ENCODE measurements around the gene NFASC.

NFASC gene

DNA sequence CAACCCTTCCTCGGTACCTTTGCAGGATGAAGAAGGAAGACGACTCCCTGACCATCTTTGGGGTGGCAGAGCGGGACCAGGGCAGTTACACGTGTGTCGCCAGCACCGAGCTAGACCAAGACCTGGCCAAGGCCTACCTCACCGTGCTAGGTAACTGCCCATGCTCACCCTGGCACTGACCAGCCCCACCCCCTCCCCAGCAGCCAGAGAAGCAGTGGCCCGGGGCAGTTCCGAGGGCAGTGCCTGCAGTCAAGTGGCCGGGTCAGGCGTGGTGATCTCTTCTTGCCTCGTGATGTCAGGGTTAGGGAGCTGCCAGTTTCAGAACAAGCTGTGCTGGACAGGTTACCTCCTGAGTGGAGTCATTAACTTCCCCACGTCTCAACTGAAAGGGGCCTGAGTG is 106.0 kb downstream of the NFASC start:
- H3K27ac ChIP-seq (ENCODE audit: insufficient read depth in 1 of 2, low read depth in 1 of 2, low read length in 2 of 2, poor library complexity in 1 of 2, severe bottlenecking in 2 of 2): no peak overlapping the region
- H3K27me3 ChIP-seq (replicated peaks in 2 of 5; ENCODE audit: control insufficient read depth in 4 of 5, insufficient read depth in 5 of 5, low read length in 4 of 5): no peaks in the 10 kb centered on the region
- 96% methylated on average over 11 of the region's 13 CpGs for WGBS (ENCODE audit: insufficient coverage)
- no peaks in the 10 kb centered on the region for H3K9me3 ChIP-seq (ENCODE audit: control extremely low read depth in 1 of 5, control insufficient read depth in 4 of 5, insufficient read depth in 2 of 5, low read depth in 1 of 5, low read length in 4 of 5)
- ChIA-PET CTCF (interaction anchor here (0.7 to 11.1 kb wide), 15 partner anchors 11 to 283 kb away, joined by 3 to 149 read pairs (median 5); no protein-coding TSS in a partner anchor), POLR2A (no interaction called here)
- peaks cover 3 to 51% (median 40%) of the 10 kb centered on the region in 4 experiments for H3K4me1 ChIP-seq (ENCODE audit: control extremely low read depth in 1 of 4, control insufficient read depth in 4 of 4, insufficient read depth in 4 of 4, low read length in 3 of 4)
- no peak overlapping the region for H3K4me3 ChIP-seq (ENCODE audit: control insufficient read depth in 1 of 7, extremely low read depth in 1 of 7, insufficient read depth in 4 of 7, low read depth in 2 of 7, low read length in 6 of 7)
- peak in 1 of 3 donors; percentile 12 for DNase-seq
- H3K36me3 ChIP-seq (ENCODE audit: control insufficient read depth in 4 of 4, insufficient read depth in 4 of 4, low read length in 3 of 4): no peaks in the 10 kb centered on the region

DNA sequence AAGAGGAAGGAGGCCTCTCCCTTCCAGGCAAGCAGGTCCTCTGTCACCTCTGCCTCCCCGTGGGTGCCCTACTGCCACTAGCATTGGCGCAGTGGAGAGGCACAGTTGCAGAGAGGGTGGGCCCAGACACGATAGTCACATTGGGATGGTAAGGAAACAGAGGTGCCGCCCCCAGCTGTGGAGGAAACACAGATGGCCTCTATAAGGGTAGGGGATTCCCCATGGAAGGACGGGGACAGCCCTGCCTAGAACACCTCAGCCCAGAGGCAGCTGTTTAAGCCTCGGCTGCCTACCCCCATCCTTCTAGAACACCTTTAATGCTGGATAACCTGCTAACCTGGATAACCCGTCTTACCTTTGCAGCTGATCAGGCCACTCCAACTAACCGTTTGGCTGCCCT is 106.7 kb downstream of the NFASC start:
- Histone ChIP-seq H3K9me3 (ENCODE audit: control extremely low read depth in 1 of 5, control insufficient read depth in 4 of 5, insufficient read depth in 2 of 5, low read depth in 1 of 5, low read length in 4 of 5) (no peaks in the 10 kb centered on the region), H3K27me3 (replicated peaks in 2 of 5; ENCODE audit: control insufficient read depth in 4 of 5, insufficient read depth in 5 of 5, low read length in 4 of 5) (no peaks in the 10 kb centered on the region), H3K4me1 (ENCODE audit: control extremely low read depth in 1 of 4, control insufficient read depth in 4 of 4, insufficient read depth in 4 of 4, low read length in 3 of 4) (peaks cover 6 to 51% (median 41%) of the 10 kb centered on the region in 4 experiments), H3K36me3 (ENCODE audit: control insufficient read depth in 4 of 4, insufficient read depth in 4 of 4, low read length in 3 of 4) (no peaks in the 10 kb centered on the region), H3K27ac (ENCODE audit: insufficient read depth in 1 of 2, low read depth in 1 of 2, low read length in 2 of 2, poor library complexity in 1 of 2, severe bottlenecking in 2 of 2) (no peak overlapping the region), H3K4me3 (ENCODE audit: control insufficient read depth in 1 of 7, extremely low read depth in 1 of 7, insufficient read depth in 4 of 7, low read depth in 2 of 7, low read length in 6 of 7) (no peak overlapping the region)
- CTCF ChIA-PET: interaction anchor here (0.7 to 11.1 kb wide), 12 partner anchors 12 to 282 kb away, joined by 3 to 149 read pairs (median 5); no protein-coding TSS in a partner anchor
- POLR2A ChIA-PET: no interaction called here
- DNase-seq: peak in 2 of 3 donors; percentile 81 to 84
- 44% methylated on average over 5 of the region's 8 CpGs for WGBS (ENCODE audit: insufficient coverage)

DNA sequence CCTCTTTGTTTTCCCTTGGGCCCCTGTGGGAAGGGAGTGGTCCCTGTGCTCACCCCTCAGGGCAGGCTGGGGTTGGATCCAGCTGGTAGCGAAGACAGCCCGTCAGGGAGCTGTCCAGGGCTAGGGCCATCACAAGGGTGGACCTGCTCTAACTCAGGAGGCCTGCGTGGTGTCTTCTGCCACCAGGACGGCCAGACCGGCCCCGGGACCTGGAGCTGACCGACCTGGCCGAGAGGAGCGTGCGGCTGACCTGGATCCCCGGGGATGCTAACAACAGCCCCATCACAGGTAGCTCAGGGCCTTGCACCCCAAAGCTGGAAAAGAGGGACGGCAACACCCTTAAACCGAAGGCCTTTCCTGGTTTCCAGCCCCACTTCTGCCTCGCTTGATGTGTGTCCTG is 108.1 kb downstream of the NFASC start:
- no peaks in the 10 kb centered on the region for H3K27me3 ChIP-seq (replicated peaks in 2 of 5; ENCODE audit: control insufficient read depth in 4 of 5, insufficient read depth in 5 of 5, low read length in 4 of 5)
- CTCF ChIA-PET: interaction anchor here (1.5 to 11.1 kb wide), 3 partner anchors 10 to 83 kb away, joined by 4 to 149 read pairs (median 13); no protein-coding TSS in a partner anchor

DNA sequence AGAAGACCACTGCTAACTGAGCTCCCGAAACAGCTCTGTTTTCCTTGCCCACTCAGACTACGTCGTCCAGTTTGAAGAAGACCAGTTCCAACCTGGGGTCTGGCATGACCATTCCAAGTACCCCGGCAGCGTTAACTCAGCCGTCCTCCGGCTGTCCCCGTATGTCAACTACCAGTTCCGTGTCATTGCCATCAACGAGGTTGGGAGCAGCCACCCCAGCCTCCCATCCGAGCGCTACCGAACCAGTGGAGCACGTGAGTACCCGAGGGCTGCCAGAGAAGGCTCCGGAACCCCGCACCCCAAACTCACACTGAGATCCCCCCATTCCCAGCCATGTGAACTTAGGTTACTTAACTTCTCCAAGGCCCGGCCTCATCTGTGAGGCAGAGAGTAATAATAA is 108.6 kb downstream of the NFASC start:
- no peak for DNase-seq
- Histone ChIP-seq H3K4me3 (ENCODE audit: control insufficient read depth in 1 of 7, extremely low read depth in 1 of 7, insufficient read depth in 4 of 7, low read depth in 2 of 7, low read length in 6 of 7) (no peak overlapping the region), H3K36me3 (ENCODE audit: control insufficient read depth in 4 of 4, insufficient read depth in 4 of 4, low read length in 3 of 4) (no peaks in the 10 kb centered on the region), H3K4me1 (ENCODE audit: control extremely low read depth in 1 of 4, control insufficient read depth in 4 of 4, insufficient read depth in 4 of 4, low read length in 3 of 4) (peaks cover 6 to 62% (median 55%) of the 10 kb centered on the region in 4 experiments), H3K27ac (ENCODE audit: insufficient read depth in 1 of 2, low read depth in 1 of 2, low read length in 2 of 2, poor library complexity in 1 of 2, severe bottlenecking in 2 of 2) (no peak overlapping the region), H3K27me3 (replicated peaks in 2 of 5; ENCODE audit: control insufficient read depth in 4 of 5, insufficient read depth in 5 of 5, low read length in 4 of 5) (no peaks in the 10 kb centered on the region), H3K9me3 (ENCODE audit: control extremely low read depth in 1 of 5, control insufficient read depth in 4 of 5, insufficient read depth in 2 of 5, low read depth in 1 of 5, low read length in 4 of 5) (no peaks in the 10 kb centered on the region)
- POLR2A ChIA-PET: no interaction called here
- WGBS (ENCODE audit: insufficient coverage): 98% methylated on average over 17 of the region's 18 CpGs
- CTCF ChIA-PET: interaction anchor here (0.8 to 11.1 kb wide), 4 partner anchors 9 to 93 kb away, joined by 4 to 149 read pairs (median 9); no protein-coding TSS in a partner anchor

More for the DNA sequence above, 108.1 kb downstream of the NFASC start:
- Histone ChIP-seq H3K27ac (ENCODE audit: insufficient read depth in 1 of 2, low read depth in 1 of 2, low read length in 2 of 2, poor library complexity in 1 of 2, severe bottlenecking in 2 of 2) (no peak overlapping the region), H3K9me3 (ENCODE audit: control extremely low read depth in 1 of 5, control insufficient read depth in 4 of 5, insufficient read depth in 2 of 5, low read depth in 1 of 5, low read length in 4 of 5) (no peaks in the 10 kb centered on the region), H3K4me3 (ENCODE audit: control insufficient read depth in 1 of 7, extremely low read depth in 1 of 7, insufficient read depth in 4 of 7, low read depth in 2 of 7, low read length in 6 of 7) (no peak overlapping the region), H3K4me1 (ENCODE audit: control extremely low read depth in 1 of 4, control insufficient read depth in 4 of 4, insufficient read depth in 4 of 4, low read length in 3 of 4) (peaks cover 6 to 57% (median 52%) of the 10 kb centered on the region in 4 experiments), H3K36me3 (ENCODE audit: control insufficient read depth in 4 of 4, insufficient read depth in 4 of 4, low read length in 3 of 4) (no peaks in the 10 kb centered on the region)
- WGBS (ENCODE audit: insufficient coverage): 96% methylated on average over 13 of the region's 14 CpGs
- no peak for DNase-seq
- POLR2A ChIA-PET: no interaction called here

DNA sequence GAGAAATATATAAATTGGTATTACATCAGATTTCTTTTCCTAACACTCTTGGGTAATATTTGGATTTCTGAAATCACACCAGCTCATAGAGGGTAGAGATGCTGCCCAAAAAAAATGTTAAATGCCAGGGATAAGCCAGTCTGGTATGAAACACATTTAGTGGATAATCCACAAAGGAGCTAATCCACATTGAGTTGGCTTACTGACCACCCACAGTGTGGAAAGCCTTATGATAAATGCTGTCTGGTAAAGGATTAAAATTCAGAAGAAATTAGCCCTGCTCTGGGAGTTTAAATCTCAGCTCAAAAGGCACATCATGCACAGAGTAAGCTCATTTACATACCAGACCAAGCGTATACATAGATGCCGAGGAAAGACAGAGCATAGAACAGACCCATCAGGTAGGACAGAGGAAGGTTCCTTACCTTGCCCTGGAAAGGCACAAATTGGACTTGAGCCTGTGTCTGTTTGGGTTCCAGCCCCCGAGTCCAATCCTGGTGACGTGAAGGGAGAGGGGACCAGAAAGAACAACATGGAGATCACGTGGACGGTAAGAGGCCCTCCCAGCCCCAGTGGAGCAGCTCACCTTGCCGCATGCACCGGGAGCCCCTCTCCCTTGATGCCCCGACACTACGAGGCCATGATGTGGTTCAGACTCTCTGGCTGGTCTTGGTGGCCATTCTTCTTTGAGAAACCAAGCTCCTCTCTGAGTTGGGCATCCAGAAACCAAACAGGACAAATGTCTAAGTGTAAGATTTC is 109.4 kb downstream of the NFASC start:
- no peaks in the 10 kb centered on the region for H3K36me3 ChIP-seq (ENCODE audit: control insufficient read depth in 4 of 4, insufficient read depth in 4 of 4, low read length in 3 of 4)
- no peak for DNase-seq
- H3K4me3 ChIP-seq (ENCODE audit: control insufficient read depth in 1 of 7, extremely low read depth in 1 of 7, insufficient read depth in 4 of 7, low read depth in 2 of 7, low read length in 6 of 7): no peak overlapping the region
- no peaks in the 10 kb centered on the region for H3K9me3 ChIP-seq (ENCODE audit: control extremely low read depth in 1 of 5, control insufficient read depth in 4 of 5, insufficient read depth in 2 of 5, low read depth in 1 of 5, low read length in 4 of 5)
- WGBS (ENCODE audit: insufficient coverage): 94% methylated on average over 10 of the region's 10 CpGs
- H3K27me3 ChIP-seq (replicated peaks in 2 of 5; ENCODE audit: control insufficient read depth in 4 of 5, insufficient read depth in 5 of 5, low read length in 4 of 5): no peaks in the 10 kb centered on the region
- CTCF ChIA-PET: interaction anchor here (0.8 to 11.1 kb wide), 5 partner anchors 8 to 92 kb away, joined by 3 to 149 read pairs (median 5); no protein-coding TSS in a partner anchor
- H3K4me1 ChIP-seq (ENCODE audit: control extremely low read depth in 1 of 4, control insufficient read depth in 4 of 4, insufficient read depth in 4 of 4, low read length in 3 of 4): peaks cover 6 to 69% (median 61%) of the 10 kb centered on the region in 4 experiments
- POLR2A ChIA-PET: no interaction called here
- no peak overlapping the region for H3K27ac ChIP-seq (ENCODE audit: insufficient read depth in 1 of 2, low read depth in 1 of 2, low read length in 2 of 2, poor library complexity in 1 of 2, severe bottlenecking in 2 of 2)

DNA sequence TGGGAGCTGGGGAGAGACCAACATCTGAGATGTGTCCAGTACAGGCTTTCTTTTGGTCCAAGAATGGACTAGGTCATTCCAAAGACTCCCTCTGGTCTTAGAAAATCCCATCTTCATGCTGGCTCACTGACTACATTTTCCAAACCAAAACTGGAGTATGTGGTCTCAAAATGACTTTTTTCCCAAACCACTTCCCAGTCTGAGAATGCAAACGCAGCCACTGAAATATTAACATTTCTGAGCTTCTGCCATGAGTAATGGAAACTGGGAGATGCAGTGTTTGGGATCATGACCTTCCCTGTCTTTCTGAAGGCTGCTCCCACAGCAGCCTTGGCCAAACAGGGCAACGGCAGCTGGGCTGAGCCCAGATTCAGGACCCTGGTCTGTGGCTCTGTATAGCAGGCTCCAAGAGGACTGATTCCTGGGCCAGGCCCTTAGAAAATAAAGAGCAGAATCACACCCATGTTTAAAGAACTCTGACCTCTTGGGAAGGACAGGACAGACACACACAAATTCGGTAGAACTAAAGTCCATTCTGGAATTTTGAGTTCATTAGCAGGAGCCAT is 110.3 kb downstream of the NFASC start:
- WGBS (ENCODE audit: insufficient coverage): 61% methylated on average over 3 of the region's 3 CpGs
- H3K27me3 ChIP-seq (replicated peaks in 2 of 5; ENCODE audit: control insufficient read depth in 4 of 5, insufficient read depth in 5 of 5, low read length in 4 of 5): no peaks in the 10 kb centered on the region
- no peaks in the 10 kb centered on the region for H3K36me3 ChIP-seq (ENCODE audit: control insufficient read depth in 4 of 4, insufficient read depth in 4 of 4, low read length in 3 of 4)
- CTCF ChIA-PET: interaction anchor here (1.0 to 11.1 kb wide), 3 partner anchors 8 to 81 kb away, joined by 3 to 149 read pairs (median 13); no protein-coding TSS in a partner anchor
- no peak overlapping the region for H3K27ac ChIP-seq (ENCODE audit: insufficient read depth in 1 of 2, low read depth in 1 of 2, low read length in 2 of 2, poor library complexity in 1 of 2, severe bottlenecking in 2 of 2)
- DNase-seq: no peak
- H3K4me3 ChIP-seq (ENCODE audit: control insufficient read depth in 1 of 7, extremely low read depth in 1 of 7, insufficient read depth in 4 of 7, low read depth in 2 of 7, low read length in 6 of 7): no peak overlapping the region
- H3K9me3 ChIP-seq (ENCODE audit: control extremely low read depth in 1 of 5, control insufficient read depth in 4 of 5, insufficient read depth in 2 of 5, low read depth in 1 of 5, low read length in 4 of 5): no peaks in the 10 kb centered on the region
- POLR2A ChIA-PET: no interaction called here
- peaks cover 6 to 71% (median 60%) of the 10 kb centered on the region in 4 experiments for H3K4me1 ChIP-seq (ENCODE audit: control extremely low read depth in 1 of 4, control insufficient read depth in 4 of 4, insufficient read depth in 4 of 4, low read length in 3 of 4)
